NCI-H524 treated with DMSO at 0.1 percent for 48 hours (cell line): ENCODE measurements around the gene LDLRAD3.

ENCODE experiments used
- DNase-seq: peaks from one replicate; lab custom pipeline; 2025; lab: John Stamatoyannopoulos, UW

Gene LDLRAD3

GRCh38 chr11:36278531-36279282 is 334.8 kb downstream of the LDLRAD3 start:
- DNase-seq, result no peak

DNA sequence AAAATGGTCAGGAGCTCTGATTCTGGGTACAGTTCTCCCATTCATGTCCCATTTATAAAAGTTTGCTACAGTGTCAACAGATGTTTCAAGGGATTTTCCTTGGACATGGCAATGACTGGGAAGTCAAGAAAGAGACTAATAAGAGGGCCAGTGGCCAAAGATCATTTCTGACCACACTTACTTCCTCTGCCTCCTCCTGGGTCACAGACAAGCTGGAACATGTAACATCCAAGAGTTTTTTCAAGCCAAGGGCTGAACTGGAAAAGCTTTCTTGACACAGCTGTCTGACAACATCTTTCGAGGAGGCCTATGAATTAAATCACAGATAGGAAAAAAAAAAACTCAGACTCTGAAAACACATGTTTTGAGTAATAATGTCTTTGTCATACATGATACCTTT is 336.7 kb downstream of the LDLRAD3 start:
- DNase-seq, result no peak
